ENCODE data around the gene PRPSAP1.

Gene PRPSAP1

DNA sequence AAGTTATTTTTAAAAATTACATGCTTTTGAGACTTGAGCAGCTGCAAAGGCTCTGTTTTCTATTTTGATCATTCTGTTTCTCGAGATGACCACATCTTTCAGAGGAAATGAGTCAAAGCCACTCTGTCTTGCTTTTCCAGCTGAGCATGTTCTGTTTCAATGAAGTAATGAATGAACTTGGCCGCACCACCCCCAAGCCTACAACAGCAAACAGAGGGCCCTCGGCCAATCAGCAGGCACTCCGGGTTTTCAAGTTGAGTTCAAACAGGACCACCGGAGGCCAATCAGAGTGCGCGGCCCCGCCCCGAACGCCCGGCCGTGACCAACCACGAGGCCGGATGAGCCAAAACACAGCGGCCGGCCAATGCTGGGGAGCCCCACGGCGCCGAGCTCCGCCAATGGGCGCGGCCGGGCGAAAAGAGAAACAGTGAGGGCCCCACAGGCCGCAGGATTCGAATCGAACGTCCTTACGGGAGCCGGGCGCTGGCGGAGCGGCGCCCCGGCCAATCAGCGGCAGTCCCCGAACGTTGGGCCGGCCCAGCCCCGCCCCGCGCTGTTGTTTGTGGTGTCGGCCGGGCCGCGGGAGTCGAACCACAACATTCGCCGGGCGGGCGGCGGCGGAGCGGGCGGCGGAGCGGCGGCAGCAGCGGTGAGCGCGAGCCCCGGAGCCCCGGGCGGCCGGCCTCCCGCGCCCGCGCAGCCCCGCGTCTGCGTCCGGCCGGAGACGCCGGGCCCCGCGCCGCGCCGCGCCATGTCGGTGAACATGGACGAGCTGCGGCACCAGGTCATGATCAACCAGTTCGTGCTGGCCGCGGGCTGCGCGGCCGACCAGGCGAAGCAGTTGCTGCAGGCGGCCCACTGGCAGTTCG lies 88.7 kb downstream of the PRPSAP1 start, which contains the start of gene UBALD2:
UBALD2 (plus strand) TSS at position 594 of the 869 bp plus-strand sequence; CDS start at position 752, 158 bp downstream.
- DNase-seq, result peak; percentile 99

DNA sequence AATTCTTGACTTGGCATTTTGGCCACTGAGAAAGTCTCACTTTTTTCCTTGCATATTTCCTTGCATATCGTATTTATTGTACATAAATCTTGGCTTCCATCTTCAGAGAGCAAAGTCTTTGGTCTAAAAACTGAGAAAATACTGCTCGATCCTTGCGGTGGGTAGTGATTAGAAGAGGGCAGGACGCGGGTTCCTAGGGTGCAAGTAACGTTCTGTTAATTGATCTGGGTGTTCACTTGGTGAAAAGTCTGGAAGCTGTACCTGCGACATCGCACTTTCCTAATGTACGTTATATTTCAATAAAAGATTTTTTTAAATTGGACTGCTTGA lies 89.3 kb downstream of the PRPSAP1 start:
- DNase-seq, result no peak

DNA sequence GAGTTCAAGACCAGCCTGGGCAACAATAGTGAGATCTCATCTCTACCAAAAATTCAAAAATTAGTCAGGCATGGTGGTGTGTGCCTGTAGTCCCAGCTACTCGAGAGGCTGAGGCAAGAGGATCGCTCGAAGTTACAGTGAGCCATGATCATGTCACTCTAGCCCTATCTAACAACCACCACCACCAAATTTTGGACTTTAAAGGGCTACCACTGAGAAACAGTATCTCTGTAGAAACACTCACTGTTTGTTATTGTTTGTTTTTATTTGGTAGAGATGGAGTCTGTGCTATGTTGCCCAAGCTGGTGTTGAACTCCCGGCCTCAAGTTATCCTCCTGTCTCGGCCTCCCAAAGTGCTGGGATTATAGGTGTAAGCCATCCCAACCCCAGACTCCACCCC lies 89.8 kb downstream of the PRPSAP1 start:
- no peak for DNase-seq

DNA sequence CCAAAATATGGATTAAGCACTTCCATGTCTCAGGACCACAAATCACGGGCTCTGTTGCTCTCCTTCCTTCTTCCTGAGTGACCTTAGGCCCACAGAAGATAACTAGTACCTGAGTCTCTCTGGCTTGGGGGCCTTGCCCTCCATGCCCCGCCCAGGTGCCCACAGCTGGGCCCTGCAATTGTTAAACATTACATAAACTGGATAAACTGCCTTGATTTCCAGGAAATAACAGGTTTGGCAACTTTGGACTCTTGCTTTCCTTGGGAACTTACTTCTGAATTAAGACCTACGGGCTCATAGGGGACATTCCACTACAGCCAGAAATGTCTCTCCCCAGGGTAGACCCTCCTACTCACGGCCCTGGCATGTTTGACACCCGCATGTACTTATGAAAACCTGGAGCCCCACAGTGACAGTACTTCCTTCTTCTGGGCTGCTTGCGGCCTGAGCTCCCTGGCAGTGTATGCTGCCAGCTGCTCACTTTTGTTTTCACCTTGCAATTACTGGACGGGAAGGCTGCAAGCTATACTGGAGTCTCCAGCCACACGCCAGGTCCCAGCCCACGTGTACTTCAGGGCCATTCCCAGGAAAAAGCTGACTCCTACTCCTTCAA lies 90.9 kb downstream of the PRPSAP1 start:
- no peak for DNase-seq

GRCh38 chr17:76261421-76262215 lies 92.1 kb downstream of the PRPSAP1 start:
- peak; percentile 36 for DNase-seq

- no peak for DNase-seq
Observed at GRCh38 chr17:76260669-76261068, 93.0 kb downstream of the PRPSAP1 start.

DNA sequence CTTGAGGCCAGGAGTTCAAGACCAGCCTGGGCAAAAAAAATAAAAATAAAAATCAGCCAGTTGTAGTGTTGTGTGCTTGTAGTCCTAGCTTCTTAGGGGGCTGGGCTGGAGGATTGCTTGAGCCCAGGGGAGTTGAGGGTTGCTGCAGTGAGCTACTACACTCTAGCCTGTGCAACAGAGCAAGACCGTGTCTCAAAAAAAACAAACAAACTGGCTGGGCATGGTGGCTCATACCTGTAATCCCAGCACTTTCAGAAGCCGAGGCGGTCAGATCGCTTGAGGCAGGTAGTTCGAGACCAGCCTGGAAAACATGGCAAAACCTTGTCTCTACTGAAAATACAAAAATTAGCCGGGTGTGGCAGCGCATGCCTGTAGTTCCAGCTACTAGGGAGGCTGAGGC lies 93.5 kb downstream of the PRPSAP1 start:
- DNase-seq, result no peak
